NCI-H460 (cell line): ENCODE results near the gene HOXC6. TPM values are rescaled to one million over a fixed set of nuclear protein-coding genes. Genes with fewer than 3 reads are reported as not detected.

Experiments used
- DNase-seq: peaks from one replicate; pipeline ENCODE4 v3.0.0-alpha.2; 2016; ENCODE audit warnings: low read depth; ENCODE audit errors: extremely low read depth
- total RNA-seq: library from RNA; depleted of rRNA; stranded (reverse); fragments of >200 nt; shearing (Covaris generic); gene quantifications from 2 replicates; pipeline ENCODE4 v1.2.3, GENCODE V29; 2014

The HOXC6 gene
- total RNA-seq, 1 experiment from 2014 or later: 1.4 TPM

- no peak for DNase-seq
Observed at GRCh38 chr12:54012631-54013409, 15.4 kb upstream of the HOXC6 start.

GRCh38 chr12:54014377-54015017 is 13.7 kb upstream of the HOXC6 start:
- no peak for DNase-seq

- DNase-seq: no peak
Observed at GRCh38 chr12:54015018-54015931, 13.0 kb upstream of the HOXC6 start.

DNA sequence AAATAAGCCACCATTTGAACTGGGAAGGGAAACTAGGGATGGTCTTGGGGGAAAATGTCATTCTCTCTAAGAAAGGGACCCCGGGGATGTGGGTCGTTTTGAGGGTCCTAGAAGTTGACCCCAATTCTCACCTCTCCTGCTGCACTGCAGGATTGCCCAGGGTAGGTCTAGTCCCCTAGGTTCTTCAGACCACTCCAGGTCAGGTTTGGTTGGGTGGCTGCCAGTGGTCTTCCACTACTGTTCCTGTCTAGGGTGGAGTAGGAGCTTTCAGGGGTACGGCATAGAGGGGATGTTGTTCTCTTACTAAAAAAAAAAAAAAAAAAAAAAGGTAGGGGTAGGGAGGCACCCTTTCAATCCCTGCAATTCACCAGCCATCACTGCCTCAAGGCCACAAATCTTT is 12.2 kb upstream of the HOXC6 start:
- DNase-seq: no peak

GRCh38 chr12:54016478-54016964 is 11.7 kb upstream of the HOXC6 start:
- peak; percentile 35 for DNase-seq

DNA sequence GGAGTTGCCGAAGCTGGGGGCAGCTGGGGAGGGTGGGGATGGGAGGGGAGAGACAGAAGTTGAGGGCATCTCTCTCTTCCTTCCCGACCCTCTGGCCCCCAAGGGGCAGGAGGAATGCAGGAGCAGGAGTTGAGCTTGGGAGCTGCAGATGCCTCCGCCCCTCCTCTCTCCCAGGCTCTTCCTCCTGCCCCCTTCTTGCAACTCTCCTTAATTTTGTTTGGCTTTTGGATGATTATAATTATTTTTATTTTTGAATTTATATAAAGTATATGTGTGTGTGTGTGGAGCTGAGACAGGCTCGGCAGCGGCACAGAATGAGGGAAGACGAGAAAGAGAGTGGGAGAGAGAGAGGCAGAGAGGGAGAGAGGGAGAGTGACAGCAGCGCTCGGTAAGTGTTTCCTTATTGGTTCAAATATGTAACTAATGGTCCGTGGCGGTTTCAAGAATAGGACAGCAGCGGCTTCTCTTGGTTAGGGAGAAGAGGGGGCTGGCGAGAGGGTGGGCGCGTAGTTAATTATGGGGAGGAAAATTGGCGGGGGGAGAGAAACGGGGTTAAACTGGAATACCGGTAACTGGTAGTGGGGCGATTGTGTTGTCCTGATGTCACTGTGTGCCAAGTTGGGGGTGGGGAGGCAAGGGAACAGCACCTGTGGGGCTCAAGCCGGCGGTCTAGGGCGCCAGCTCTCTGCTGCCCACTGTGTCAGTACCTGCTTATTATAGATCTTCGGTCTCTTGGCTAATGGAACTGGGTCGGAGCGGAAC is 11.0 kb upstream of the HOXC6 start:
- peak; percentile 17 for DNase-seq

DNA sequence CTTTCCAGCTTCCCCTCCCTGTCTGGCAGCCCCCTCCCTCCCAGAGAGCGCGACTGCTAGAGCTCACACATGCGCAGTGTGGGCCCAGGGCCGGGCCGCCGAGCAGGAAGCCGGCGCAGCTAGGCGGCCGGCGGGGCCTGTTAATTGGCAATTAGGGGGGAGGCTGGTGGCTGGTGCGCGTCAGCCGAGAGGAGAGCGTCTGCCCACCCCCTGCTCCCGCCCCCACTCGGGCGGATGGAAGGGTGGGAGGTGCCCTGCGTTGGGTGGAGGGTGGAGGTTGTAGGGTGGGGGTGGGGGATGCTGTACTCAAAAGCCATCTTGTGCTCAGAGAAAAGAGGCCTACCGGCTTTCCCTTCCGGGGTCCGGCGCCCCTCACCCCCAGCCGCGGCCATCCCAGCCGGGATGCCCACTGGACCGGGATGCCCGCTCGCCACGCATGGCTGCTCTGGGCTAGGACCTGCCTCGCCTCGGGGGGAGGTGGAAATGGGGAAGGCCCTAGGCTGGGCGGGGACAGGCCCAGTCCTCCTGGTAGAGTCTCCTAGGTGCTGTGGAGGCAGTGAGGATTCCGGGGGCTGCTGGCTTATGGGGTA is 10.3 kb upstream of the HOXC6 start:
- DNase-seq: peak; percentile 75

- no peak for DNase-seq
Observed at GRCh38 chr12:54018468-54018984, 9.7 kb upstream of the HOXC6 start.

- no peak for DNase-seq
Observed at GRCh38 chr12:54019091-54019811, 9.0 kb upstream of the HOXC6 start.

- DNase-seq: no peak
Observed at GRCh38 chr12:54019924-54020590, 8.2 kb upstream of the HOXC6 start.

GRCh38 chr12:54020591-54021405 is 7.4 kb upstream of the HOXC6 start:
- no peak for DNase-seq

DNA sequence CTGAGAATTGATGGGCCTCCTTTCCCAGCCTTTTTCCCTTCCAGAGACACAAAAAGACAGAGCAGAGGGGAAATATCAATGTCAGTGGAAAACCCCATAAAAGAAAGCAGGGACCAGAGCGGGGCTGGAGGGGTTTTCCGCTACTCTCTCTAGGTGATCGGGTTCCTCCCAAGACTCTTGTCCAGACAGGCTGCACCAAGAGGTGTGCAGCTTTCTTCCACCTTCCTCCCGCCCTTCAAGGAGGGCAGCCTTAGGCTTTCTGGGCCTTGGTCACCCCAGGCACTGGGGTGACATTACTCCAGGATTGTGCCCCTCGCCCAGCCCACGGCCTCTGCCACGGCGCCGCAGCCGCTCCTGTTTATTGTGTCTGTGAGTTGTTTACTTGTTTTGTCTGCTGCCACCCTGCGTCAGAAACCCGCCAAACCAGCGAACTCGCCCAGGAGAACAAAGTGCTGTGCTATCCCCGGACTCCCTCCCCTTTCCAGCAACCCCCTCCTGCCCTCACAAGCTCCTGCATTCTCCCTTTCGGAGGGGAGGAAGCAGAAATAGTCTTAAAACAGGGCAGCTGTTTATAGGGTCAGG is 6.7 kb upstream of the HOXC6 start:
- DNase-seq: peak; percentile 13

- DNase-seq: no peak
Observed at GRCh38 chr12:54022960-54023884, 5.0 kb upstream of the HOXC6 start.

DNA sequence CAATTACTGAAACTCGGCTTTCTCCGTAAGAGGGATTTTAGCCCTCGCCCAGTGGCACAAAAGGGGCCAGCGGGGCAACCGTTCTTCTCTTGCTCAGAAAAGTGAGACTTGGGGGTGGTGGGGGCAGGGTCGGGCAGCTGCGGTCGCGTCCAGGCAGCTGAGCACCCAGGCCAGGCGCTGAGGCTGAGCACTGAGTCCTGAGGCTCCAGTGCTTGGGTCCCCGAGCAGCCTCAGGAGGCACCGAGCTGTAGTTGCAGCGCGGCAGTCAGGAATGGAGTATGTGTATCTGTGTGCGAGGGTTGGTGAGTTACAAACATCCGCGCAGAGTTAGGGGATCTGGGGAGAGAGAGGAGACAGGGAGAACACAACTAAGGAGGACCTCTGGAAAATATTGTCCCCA is 4.1 kb upstream of the HOXC6 start:
- DNase-seq: no peak

GRCh38 chr12:54024581-54025305 is 3.5 kb upstream of the HOXC6 start:
- no peak for DNase-seq
